GM23338 (cell line): ENCODE data around the gene CRMP1.

Experiments used
- CTCF ChIP-seq, 2 experiments: fragments of 200-600 bp in 1 of 2; sonication (generic) in 1 of 2; conservative IDR thresholded peaks; 2 replicates each; pipeline versions ENCODE4 v1.5.1 to v1.6.1; 2016 to 2017; ENCODE audit warnings: antibody characterized with exemption in 2 of 2, low read depth in 2 of 2, mild to moderate bottlenecking in 2 of 2, moderate library complexity in 1 of 2
- EZH2 ChIP-seq: fragments of 200-600 bp; sonication (generic); IDR thresholded peaks from one replicate; pipeline ENCODE4 v1.8.0; 2017; ENCODE audit warnings: antibody characterized with exemption, mild to moderate bottlenecking, low read depth; ENCODE audit not compliant: unreplicated experiment
- EZH2phosphoT487 ChIP-seq: fragments of 200-600 bp; sonication (generic); IDR thresholded peaks from one replicate; pipeline ENCODE4 v1.8.1; 2018; ENCODE audit warnings: antibody characterized with exemption; ENCODE audit not compliant: unreplicated experiment
- REST ChIP-seq: IDR thresholded peaks from one replicate; pipeline ENCODE4 v1.6.1; 2018; ENCODE audit warnings: antibody characterized with exemption; ENCODE audit not compliant: unreplicated experiment

- TF ChIP-seq EZH2 (no peak), CTCF (conservative IDR thresholded peaks at IDR 0.05; ENCODE audit: low read depth in 2 of 2) (0 out of 4 replicates have a peak, but pooled peaks of 1 of the 2 experiments have one; percentile 8), REST (no peak), EZH2phosphoT487 (no peak)
Measured at GRCh38 chr4:5858020-5858769, 34.7 kb downstream of the CRMP1 start.
